Kidney tubule cell (primary cell): ENCODE measurements around the gene FGB.
"Not testable (repeated sequence)": the region's sequence is repeated elsewhere in the genome, so short reads cannot be mapped to it uniquely, and the experiment has no call there.

Source experiments
- DNase-seq: peaks from one replicate; pipeline ENCODE4 v3.0.0-alpha.2; 2018; ENCODE audit warnings: low spot score

Gene FGB

GRCh38 chr4:154597281-154597680, 34.5 kb downstream of the FGB start:
- DNase-seq: not testable (repeated sequence)

DNA sequence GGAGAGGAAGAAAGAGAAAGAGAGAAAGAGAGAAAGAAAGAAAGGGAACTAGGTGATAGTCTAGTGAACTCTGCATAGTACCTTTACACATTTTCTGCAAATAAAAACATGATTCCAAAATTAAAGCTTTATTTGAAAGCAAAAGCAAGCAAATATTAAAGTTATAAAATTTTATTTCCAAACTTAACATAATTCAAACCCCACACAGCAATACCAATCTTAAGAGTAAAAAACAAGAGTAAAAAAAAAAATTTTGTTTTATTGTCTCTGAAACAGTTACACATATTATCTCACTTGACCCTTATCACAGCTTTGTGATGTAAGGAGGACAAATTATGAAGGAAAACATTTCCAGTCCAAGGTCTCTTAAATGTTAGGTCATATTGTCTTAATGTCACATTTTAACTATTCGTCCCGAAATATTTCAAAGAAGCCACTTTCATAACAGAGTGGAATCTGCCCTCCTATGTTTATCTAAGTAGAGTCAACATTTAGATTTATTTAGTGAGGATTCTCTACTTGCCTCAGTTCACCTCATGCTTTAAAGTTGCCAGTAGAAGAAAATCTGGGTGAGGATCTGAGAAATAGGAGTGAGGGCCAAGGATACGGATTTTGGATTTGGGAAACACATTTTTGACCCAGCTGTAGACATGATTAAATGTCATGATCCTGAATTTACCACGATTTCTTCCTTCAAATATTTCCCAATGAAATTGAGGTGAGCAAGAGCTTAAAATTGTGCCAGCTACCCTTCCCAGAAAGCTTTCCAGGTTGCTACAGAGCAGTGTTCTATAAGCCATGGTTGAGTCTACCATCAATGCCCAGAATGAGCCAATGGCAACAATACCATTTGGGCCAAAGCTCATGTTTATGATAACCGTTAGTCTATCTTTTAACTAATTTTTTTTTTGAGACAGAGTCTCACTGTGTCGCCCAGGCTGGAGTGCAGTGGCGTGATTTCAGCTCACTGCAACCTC, 35.3 kb downstream of the FGB start:
- no peak for DNase-seq

- no peak for DNase-seq
Measured at GRCh38 chr4:154602404-154603020, 39.7 kb downstream of the FGB start.

DNA sequence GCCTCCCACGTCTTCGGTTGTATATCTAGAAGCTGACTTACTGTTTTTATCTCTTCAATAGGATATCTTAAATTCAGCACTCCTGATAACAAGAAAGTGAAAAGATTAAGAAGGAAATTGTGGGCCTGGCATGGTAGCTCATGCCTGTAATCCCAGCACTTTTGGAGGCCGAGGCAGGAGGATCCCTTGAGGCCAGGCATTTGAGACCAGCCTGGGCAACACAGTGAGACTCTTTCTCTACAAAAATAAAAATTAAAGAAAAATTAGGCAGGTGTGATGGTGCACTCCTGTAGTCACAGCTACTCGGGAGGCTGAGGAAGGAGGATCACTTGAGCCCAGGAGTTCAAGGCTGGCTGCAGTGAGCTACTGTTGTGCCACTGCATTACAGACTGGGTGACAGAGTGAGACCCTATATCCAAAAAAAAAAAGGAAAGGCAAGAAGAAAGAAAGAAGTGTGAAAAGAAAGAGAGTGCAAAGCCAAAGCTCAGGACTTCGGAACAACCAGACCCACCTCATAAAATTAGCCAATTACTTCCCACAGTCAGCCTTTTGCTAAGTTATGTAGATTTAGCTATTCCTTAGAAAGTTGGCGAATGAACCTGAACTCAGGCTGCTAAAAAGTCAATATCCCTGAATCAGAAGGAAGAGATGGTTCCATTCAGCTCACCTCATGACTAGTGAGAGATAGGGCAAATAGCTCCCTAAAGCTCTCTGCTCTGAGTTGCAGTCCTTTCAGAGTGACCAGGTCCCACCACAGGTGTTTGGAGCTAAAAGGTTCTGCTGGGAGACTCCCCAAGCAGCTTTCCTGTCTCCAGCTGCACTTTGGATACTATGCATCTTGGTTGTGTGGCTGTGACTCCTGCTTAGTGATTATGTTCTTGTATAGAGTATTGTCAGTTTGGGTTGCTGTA, 40.5 kb downstream of the FGB start:
- DNase-seq: no peak

- no peak for DNase-seq
Measured at GRCh38 chr4:154604696-154605200, 41.9 kb downstream of the FGB start.

- DNase-seq: no peak
Measured at GRCh38 chr4:154606728-154607723, 44.2 kb downstream of the FGB start.

DNA sequence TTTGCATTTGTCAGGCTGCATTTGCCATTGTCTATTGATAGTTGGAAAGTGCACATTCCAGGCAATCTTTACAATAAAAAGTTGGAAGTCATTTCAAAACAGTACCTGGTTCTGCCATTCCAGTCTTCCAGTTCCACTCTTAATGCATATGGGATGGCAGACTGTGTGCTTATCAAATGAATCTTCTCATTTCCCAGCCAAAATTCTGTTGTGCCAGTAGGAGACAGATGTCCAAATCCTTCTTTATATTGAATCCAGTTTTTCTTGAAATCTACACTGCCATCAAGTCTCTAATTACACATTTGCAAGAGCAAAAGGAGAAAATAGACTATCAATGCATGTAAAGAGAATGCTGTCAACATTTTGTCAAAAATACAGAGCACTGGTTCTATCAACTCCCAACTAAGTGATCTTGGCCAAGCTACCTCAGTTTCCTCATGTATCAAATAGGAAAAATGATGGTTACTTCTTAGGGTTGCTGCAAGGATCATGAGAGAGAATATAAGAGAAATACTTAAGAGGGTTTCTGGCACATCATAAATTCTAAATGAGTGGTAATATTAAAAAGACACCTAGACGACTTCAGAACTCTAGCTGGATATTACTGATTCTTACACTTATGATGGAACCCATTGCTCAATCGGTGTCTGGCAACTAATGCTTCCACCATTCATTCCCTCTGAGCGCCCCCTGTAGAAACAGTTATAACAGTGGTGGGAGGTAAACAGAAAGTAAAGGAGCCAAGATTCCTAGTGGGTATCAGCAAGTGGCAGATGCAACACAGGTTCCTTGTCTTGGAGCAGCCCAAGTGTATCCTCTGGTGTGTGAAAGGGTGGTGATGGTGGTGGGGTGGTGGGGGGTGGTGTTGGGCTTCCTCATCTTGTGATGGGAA, 45.8 kb downstream of the FGB start:
- no peak for DNase-seq

DNA sequence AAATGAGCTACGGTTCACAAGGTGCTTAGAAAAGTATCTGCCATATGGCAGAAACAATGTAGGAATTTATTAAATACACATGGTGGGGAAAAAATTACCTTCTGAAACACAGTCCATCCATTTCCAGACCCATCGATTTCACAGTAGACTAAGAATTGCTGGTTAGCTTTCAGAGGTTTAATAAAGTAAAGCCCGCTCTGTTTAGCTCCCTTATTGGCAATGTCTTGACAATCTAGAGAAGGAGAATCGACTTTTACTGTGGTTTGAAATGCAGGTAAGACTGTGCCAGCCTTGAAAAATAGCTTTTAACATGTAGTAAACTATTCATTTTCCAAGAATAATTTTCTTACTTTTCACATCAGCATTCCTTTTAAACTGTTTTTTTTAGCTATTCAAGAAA, 46.7 kb downstream of the FGB start:
- no peak for DNase-seq

DNA sequence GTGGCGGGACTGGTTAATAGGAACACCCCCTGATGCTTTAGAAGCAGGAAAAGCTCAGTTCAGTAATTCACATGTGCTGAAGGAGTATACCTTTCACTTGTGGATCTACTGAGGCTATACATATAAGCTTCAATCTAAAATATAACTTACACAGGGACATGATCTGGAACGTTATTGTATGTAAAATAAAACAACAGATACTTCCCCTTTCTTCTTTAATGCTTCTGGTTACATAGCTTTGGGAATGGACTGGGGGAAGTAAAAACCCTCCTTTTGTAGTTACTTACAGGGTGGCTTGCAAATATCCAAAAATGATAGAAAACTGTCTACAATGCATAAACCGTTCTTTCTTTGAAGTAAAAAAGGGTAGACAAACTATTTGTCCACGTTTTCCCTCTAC, 47.8 kb downstream of the FGB start:
- no peak for DNase-seq

GRCh38 chr4:154611833-154612232, 49.0 kb downstream of the FGB start:
- no peak for DNase-seq

DNA sequence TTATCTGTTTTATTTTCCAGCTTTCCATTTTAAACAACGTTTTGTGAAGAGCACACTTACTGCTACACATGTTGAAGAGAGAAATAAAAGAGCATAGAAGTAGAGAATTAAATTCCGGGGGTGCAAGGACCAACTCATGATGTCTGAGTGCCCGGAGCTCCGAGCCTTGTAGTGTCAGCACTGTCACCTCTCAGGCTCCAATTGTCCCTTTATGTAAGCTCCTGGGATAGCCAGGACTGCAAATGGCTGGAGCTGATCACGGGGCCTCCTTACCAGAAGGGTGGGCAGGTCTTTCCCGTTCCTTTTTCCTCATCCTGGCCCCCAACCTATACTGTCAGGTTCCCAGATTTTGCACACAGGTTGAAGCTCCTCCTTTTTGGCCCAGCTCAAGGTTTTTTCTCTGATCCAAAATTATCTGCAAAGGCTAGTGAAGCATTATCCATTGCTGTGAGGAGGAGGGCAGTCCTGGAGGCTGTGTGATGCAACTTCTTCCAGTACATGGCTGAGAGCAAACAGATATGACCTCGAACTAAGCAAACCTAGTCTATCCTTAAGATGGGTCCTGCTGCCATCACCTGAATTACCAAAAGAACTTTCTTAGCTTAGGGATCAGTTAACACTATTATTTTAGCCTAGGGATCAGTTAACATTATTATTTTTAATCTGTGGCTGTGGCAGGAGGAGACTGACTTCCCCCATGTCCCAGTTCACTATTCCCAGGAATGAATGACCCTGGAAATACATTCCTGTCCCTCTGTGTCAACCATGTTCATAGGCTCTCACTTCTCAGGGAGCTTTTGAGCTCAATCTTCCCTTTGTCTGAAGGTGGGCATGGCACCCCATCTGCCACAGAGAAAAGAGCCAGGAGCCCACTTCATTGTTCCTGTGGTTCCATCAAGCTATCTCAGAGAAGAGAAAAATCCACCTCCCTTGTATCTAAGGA, 49.9 kb downstream of the FGB start, which contains the start of gene FGG:
Gene FGG (minus strand): TSS at position 185 of the 943 bp plus-strand sequence. CDS start 47 bp downstream, at position 138.
- no peak for DNase-seq

GRCh38 chr4:154614306-154614705, 51.5 kb downstream of the FGB start:
- no peak for DNase-seq

DNA sequence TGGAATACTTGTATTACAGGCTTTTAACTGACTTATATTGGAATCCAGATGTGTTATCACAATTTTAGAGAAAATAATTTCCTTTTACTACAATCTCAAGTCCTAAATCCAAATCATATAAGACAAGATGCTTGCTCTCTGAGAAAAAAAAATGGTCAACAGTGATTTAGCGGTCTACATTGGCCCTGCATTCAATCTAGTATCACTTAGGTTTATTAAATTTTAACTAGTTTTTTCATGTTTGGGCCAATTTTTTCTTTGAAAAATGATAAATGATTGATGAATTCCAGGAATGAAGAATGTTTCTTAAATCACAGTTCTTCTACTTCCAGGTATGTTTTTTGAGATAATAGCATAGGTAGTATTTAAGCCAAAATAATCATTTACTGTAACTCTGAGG, 52.4 kb downstream of the FGB start:
- no peak for DNase-seq

GRCh38 chr4:154616287-154616686, 53.5 kb downstream of the FGB start:
- no peak for DNase-seq

DNA sequence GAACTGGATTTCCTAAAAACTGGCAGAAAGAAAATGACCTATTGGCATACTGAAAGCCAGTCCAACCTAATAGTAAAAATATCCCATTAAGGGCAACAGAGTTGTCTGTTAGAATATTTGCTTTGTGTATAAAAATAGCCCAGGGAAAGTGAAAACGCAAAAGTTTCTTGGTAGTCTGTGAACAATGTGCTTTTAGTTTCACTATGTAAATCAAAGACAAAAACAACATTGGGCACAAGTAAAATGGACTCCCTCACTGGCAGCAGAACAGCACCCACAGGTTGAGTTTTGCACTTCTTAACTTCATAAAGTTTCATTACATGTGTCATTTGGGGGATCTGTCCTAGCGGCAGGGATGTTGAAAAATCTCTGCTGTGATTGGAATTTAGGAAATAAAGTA, 53.9 kb downstream of the FGB start:
- no peak for DNase-seq

- DNase-seq: no peak
Measured at GRCh38 chr4:154617820-154618317, 55.1 kb downstream of the FGB start.

DNA sequence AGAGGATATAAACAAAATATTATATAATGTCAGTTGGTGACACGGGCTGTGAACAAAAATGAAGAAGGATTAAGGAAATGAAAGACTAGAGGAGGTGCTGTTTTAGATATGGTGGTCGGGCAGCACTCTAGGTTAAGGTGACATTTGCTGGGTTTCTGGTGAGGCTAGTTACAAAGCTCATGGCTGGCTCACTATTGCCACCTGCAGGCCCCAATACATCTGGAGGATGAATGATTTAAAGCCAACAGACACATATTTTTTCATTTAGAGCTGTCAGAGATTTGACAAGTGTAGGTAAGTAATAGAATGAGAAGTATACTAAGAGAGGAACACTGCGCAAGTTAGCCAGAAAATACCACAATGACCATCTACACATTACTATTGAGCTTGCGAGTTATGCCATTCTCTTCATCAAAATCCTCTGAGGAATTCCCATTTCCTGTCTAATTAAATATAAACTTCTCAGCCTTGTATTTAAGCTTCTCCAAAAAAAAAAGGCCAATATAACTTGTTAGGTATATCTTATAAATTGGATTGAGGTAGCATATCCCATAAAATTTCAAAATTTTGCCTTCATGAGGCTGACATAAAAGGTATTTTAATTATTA, 56.0 kb downstream of the FGB start:
- peak; percentile 67 for DNase-seq

- DNase-seq: no peak
Measured at GRCh38 chr4:154620111-154620510, 57.3 kb downstream of the FGB start.
